ENCODE measurements around the gene SLC26A1.

GRCh38 chr4:1000686-1001260 is 7.6 kb upstream of the SLC26A1 start:
- TF ChIP-seq CTCF (IDR thresholded peaks at IDR 0.05) = no peak
- no peak for TF ChIP-seq EZH2phosphoT487 (IDR thresholded peaks at IDR 0.05)
